Measurements from ENCODE around the gene QDPR. TPM values are rescaled to one million over a fixed set of nuclear protein-coding genes. Genes with fewer than 3 reads are reported as not detected.

Gene QDPR
- total and polyA plus RNA-seq, 9 of the 15 experiments (the other 6 are each of a cell fraction or from before 2014, with no cell fraction given): 5.7 to 29.7 (median 17.2) TPM

GRCh38 chr4:17528551-17529165, 16.8 kb upstream of the QDPR start:
- CTCF ChIA-PET (ENCODE audit: low intra/inter-chr PET ratio): no interaction called here
- in situ Hi-C loops (cut with MboI): loop anchor here (25.0 kb wide), 1 partner anchor 1059 kb away; no protein-coding TSS in a partner anchor
- 8% methylated on average over 10 of the region's 10 CpGs for WGBS (ENCODE audit: insufficient coverage, low coverage, missing lambda C conversion rate)
- Histone ChIP-seq H3K79me2 (ENCODE audit: control insufficient read depth, insufficient read depth, low read length) (no peaks in the 10 kb centered on the region), H4K20me1 (replicated peaks; ENCODE audit: control insufficient read depth, insufficient read depth, low read length) (no peaks in the 10 kb centered on the region), H3K36me3 (ENCODE audit: control insufficient read depth, insufficient read depth, low read length) (no peaks in the 10 kb centered on the region), H3K9me1 (ENCODE audit: control insufficient read depth, insufficient read depth, low read length) (no peaks in the 10 kb centered on the region), H3K9me3 (replicated peaks; ENCODE audit: control insufficient read depth, insufficient read depth, low read depth, low read length) (no peaks in the 10 kb centered on the region), H3K27me3 (ENCODE audit: control insufficient read depth in 2 of 2, insufficient read depth in 2 of 2, low read length in 2 of 2) (peaks cover 16 to 29% of the 10 kb centered on the region in 2 experiments), H2AFZ (ENCODE audit: low read depth, low read length) (no peak overlapping the region), H3K9ac (ENCODE audit: insufficient read depth in 1 of 2, low read depth in 2 of 2, low read length in 2 of 2) (no peak overlapping the region), H3K4me1 (replicated peaks in 1 of 2; ENCODE audit: control insufficient read depth in 2 of 2, insufficient read depth in 2 of 2, low read length in 2 of 2) (peaks cover 0 to 4% of the 10 kb centered on the region in 2 experiments; a peak in 1 of 5 replicates), H3K4me3 (no peak overlapping the region), H3K27ac (ENCODE audit: extremely low read depth, low read depth, low read length) (no peak overlapping the region), H3K4me2 (ENCODE audit: insufficient read depth, low read length) (no peak overlapping the region)
- POLR2A ChIA-PET: no interaction called here
- no peak for FAIRE-seq
- TF ChIP-seq CHCHD3 (CRISPR knock-in tag; IDR thresholded peaks at IDR 0.05) (no peak), GTF2E2 (tag; IDR thresholded peaks at IDR 0.05) (no peak), NCOR1 (IDR thresholded peaks at IDR 0.05) (no peak), PCBP1 (IDR thresholded peaks at IDR 0.05; ENCODE audit: low read depth, low read length, poor library complexity, severe bottlenecking) (no peak), ZKSCAN8 (CRISPR knock-in tag; IDR thresholded peaks at IDR 0.05) (no peak), PYGO2 (tag; IDR thresholded peaks at IDR 0.05) (no peak), ATF7 (IDR thresholded peaks at IDR 0.05) (no peak), TRIM24 (IDR thresholded peaks at IDR 0.05) (no peak), ZNF408 (CRISPR knock-in tag; IDR thresholded peaks at IDR 0.05; ENCODE audit: low read depth) (no peak), HOXB6 (CRISPR knock-in tag; IDR thresholded peaks at IDR 0.05; ENCODE audit: borderline replicate concordance) (no peak), XRCC4 (IDR thresholded peaks at IDR 0.05; ENCODE audit: extremely low read depth, insufficient read depth, insufficient read length) (no peak), RBM15 (IDR thresholded peaks at IDR 0.05; ENCODE audit: insufficient read depth, low read length) (no peak), RNF2 (IDR thresholded peaks at IDR 0.05) (no peak), POLR2A (conservative IDR thresholded peaks at IDR 0.05) (no peak), BCOR (IDR thresholded peaks at IDR 0.05) (no peak), ZNF445 (CRISPR knock-in tag; IDR thresholded peaks at IDR 0.05; ENCODE audit: low read depth) (no peak), PHF21A (IDR thresholded peaks at IDR 0.05; ENCODE audit: borderline replicate concordance, low read depth) (no peak), TFAP4 (CRISPR knock-in tag; IDR thresholded peaks at IDR 0.05; ENCODE audit: borderline replicate concordance) (no peak)
- DNase-seq (ENCODE audit: extremely low read depth in 1 of 4, low spot score in 3 of 4): no peak
- intact Hi-C loops (cut with micrococcal nuclease): no loop called here
- no peak for ATAC-seq
- no TSS peak for BruUV-seq (replicated peaks)

Data from K562 (cell line).